ENCODE measurements around the gene CDHR2.

- TF ChIP-seq CTCF (IDR thresholded peaks at IDR 0.05) (no peak), POLR2AphosphoS5 (IDR thresholded peaks at IDR 0.05) (no peak), POLR2A (IDR thresholded peaks at IDR 0.05) (no peak)
Measured at GRCh38 chr5:176629317-176629852, 80.2 kb downstream of the CDHR2 start.

All from suprapubic skin (tissue), 4 donors.